ENCODE results near the gene STUM.
"Not testable (repeated sequence)": the region's sequence is repeated elsewhere in the genome, so short reads cannot be mapped to it uniquely, and the experiment has no call there.

The STUM gene

GRCh38 chr1:226548256-226549093, at the start of gene STUM:
Gene STUM, plus strand, starts transcription at chr1:226548764. Its CDS starts 141 bp downstream, at chr1:226548905.
- no peak for DNase-seq

GRCh38 chr1:226499699-226500098, 48.9 kb upstream of the STUM start:
- DNase-seq, result not testable (repeated sequence)

GRCh38 chr1:226506021-226506420, 42.5 kb upstream of the STUM start:
- DNase-seq, result no peak

GRCh38 chr1:226506921-226507320, 41.6 kb upstream of the STUM start:
- DNase-seq, result no peak

GRCh38 chr1:226510453-226510852, 38.1 kb upstream of the STUM start:
- DNase-seq, result no peak

GRCh38 chr1:226511296-226511695, 37.3 kb upstream of the STUM start:
- DNase-seq, result no peak

- DNase-seq, result no peak
Measured at GRCh38 chr1:226512076-226512728, 36.4 kb upstream of the STUM start.

GRCh38 chr1:226518375-226518774, 30.2 kb upstream of the STUM start:
- DNase-seq, result no peak

GRCh38 chr1:226519135-226519534, 29.4 kb upstream of the STUM start:
- DNase-seq, result no peak

GRCh38 chr1:226519716-226520598, 28.6 kb upstream of the STUM start:
- DNase-seq, result no peak

- DNase-seq, result no peak
Measured at GRCh38 chr1:226520640-226521355, 27.8 kb upstream of the STUM start.

- no peak for DNase-seq
Measured at GRCh38 chr1:226523646-226524406, 24.7 kb upstream of the STUM start.

- DNase-seq, result no peak
Measured at GRCh38 chr1:226524547-226524946, 24.0 kb upstream of the STUM start.

- no peak for DNase-seq
Measured at GRCh38 chr1:226525750-226526149, 22.8 kb upstream of the STUM start.

- no peak for DNase-seq
Measured at GRCh38 chr1:226526801-226527595, 21.6 kb upstream of the STUM start.

GRCh38 chr1:226529891-226530290, 18.7 kb upstream of the STUM start:
- no peak for DNase-seq

- no peak for DNase-seq
Measured at GRCh38 chr1:226530591-226530990, 18.0 kb upstream of the STUM start.

- no peak for DNase-seq
Measured at GRCh38 chr1:226531360-226532093, 17.0 kb upstream of the STUM start.

GRCh38 chr1:226532553-226532952, 16.0 kb upstream of the STUM start:
- no peak for DNase-seq

GRCh38 chr1:226533220-226533619, 15.3 kb upstream of the STUM start:
- no peak for DNase-seq
